NCI-H2029 treated with DMSO at 0.1 percent for 48 hours (cell line): ENCODE measurements around the gene SPPL3.

Source experiments
- DNase-seq: peaks from one replicate; lab custom pipeline; 2025; lab: John Stamatoyannopoulos, UW

Gene SPPL3

DNA sequence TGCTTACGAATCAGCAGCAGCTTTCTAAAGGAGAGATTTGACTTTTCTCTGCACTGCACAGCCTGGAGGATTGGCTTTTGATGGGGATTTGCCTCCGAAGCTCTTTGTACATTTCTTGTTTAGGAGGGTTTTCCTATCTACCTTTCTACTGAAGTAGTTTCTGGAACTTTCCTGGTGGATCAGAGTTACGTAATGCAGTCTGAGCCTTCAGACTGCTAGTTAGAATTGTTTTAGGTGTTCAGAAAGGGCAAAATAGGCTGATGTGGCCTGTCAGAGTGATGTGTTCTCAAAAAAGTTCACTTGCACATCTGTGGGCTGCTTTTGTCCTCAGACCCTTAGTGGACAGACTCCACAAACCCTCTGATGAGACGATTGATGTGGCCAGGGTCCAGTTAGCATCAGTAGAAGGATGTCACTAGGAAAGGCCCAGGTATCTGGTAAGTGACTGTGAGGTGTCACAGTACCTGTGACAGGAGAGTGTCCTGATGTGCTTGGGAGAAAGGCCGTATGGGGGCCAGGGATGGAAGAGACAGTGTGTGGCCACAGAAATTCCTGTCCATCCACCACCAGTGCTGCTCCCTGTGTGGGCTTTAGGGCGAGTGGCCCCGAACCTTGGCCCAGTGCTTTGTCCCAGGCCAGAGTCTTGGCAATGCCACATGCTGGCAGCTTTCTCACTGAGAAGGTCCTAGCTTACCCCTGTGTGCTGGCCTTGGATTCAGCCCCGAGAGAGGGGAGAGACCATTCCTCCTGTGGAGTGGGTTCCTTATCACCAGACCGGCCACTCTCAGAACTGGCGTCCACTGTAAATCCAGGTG, 183.0 kb downstream of the SPPL3 start:
- no peak for DNase-seq

DNA sequence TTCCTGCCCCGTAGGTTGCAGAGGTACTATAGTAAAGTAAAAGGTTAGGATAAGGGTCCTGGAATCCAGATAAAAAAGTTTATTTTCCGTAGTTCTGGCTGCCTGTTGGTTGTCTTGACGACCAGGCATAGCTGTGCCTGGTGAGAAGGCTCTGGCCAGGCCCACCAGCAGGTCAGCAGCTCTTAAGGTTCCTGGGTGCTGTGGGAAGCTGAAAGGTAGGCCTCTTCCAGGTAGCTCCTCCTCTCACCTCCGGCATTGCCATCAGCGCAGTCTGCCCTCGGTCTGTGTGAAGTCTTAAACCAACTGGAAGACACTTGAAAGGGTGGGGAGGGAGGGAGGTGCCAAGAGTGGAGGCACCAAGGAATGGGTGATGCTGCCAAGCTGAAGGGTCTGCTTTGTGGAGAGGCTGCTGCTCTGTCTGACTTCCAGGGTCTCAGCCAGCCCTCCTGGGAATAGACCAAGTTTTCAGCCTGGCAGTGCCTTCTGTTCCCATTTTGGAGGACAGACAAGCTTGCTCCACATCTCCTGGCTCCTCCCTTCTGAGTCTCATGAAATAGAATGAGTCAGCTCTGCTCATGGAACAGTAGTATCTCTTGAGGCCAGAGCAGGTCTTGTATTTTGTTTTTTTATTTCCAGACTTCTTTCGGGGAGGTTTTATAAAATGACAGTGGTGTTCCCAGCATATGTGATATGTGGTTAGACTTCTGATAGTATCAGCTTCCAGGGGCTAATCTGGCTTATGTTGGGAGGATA, 183.7 kb downstream of the SPPL3 start:
- no peak for DNase-seq

DNA sequence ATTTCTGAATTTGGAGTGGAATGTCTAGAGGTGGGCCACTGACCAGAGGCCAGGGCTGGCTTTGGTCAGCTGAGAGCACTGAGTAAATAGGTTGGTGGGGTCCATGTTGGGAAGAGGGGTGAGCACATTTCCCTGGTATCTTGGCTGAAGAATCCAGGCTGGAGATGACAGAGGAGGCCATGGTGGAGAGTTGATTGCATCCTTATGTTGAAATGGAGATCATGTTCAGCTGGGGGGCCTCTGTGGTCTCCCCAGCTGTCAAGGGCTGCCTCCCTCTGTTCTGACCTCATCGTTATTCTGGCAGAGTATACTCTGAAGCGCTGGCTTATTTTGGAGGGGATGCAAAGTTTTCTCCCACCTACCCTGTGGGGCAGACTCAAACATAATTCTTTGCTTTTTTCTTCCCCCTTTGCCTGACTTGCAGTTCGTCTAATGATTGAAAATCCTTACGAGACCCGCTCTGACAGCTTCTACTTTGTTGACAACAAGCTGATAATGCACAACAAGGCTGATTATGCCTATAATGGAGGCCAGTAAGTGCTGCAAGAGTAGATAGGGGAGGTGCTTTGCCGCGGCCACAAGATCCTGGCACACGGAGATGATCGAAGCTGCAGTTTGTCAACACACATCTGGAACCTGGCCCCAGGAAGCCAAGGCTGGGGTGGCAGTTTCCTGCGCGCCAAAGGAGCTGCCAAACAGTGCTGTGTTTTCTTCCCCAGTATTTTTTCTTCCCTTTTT, 184.5 kb downstream of the SPPL3 start:
- DNase-seq: no peak

DNA sequence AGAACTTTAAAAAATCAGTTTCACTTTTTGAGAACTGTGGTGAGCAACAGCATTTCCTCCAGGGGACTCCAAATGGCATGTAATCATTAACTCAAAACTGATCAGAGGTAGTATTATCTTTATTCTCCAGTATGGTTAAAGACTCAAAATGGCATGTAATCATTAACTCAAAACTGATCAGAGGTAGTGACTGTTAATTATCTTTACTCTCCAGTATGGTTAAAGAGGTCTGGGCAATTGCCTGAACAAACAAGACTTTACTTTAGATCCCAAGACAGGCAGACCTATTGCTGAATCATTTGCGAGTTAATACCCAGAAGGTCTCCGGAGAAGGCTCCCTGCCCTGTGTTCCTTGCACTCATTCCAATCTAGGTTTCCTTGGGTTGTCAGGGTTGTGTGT, 185.1 kb downstream of the SPPL3 start:
- no peak for DNase-seq

DNA sequence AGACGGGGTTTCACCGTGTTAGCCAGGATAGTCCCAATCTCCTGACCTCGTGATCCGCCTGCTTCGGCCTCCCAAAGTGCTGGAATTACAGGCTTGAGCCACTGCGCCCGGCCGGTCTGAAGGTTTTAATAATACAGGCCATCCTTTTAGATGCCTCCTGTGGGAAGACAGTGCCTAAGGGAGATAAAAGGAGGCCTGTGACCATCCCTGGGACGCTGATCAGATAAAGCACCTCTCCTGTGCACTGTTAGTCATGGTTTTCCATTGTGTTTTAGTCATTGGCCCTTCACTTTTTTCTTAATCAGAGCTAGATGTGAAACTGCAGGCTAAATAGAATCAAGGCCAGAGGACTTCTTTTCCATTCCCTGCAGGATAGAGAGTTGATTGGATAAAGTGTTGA, 186.1 kb downstream of the SPPL3 start:
- DNase-seq: no peak

DNA sequence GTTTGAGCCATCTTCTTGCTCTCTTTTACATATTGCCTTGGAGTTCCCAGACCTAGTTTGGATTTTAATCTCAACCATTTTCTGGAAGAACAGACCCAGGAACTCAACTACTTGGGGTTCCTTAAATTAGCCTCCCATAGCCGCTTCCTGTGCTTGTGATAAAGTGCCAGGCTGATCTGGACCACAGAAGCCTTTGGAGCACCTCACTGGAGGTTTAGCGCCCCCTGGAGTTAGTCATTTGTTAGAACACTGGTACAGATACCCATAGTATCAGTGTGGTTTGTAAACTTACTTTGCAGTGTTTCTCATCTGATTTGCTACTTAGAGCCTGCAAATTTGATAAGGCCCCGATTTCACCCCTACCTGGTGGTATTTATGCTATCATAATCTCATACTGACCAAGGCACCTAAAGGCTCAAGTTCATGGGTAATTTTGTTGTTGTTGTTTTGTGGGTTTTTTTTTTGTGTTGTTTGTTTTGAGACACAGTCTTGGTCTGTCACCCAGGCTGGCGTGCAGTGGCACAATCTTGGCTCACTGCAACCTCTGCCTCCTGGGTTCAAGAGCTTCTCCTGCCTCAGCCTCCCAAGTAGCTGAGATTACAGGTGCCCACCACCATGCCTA, 190.2 kb downstream of the SPPL3 start:
- peak; percentile 86 for DNase-seq

DNA sequence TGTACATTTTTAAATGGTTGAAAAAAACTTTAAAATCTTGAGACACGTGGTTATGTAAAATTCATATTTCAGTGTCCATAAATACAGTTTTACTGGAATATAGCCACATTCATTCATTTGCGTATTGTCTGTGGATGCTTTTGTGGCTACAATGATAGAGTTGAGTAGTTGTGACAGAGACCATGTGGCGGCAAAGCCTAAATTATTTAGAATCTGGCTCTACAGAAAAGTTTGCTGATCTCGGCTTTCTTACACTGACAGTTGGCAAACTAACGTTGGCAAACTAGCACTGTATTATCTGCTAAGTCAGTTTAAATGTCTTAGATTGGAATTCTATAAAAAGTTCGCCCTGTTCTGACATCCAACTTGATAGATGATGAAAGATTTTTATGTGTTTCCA, 191.5 kb downstream of the SPPL3 start:
- no peak for DNase-seq
